NCI-H187 (cell line): Measurements from ENCODE around the gene TBXT.
"Not testable (repeated sequence)": the region's sequence is repeated elsewhere in the genome, so short reads cannot be mapped to it uniquely, and the experiment has no call there.

Source experiments
- DNase-seq, 2 experiments: peaks; one replicate each; lab custom pipeline; 2025; lab: John Stamatoyannopoulos, UW

TBXT gene, protein sequence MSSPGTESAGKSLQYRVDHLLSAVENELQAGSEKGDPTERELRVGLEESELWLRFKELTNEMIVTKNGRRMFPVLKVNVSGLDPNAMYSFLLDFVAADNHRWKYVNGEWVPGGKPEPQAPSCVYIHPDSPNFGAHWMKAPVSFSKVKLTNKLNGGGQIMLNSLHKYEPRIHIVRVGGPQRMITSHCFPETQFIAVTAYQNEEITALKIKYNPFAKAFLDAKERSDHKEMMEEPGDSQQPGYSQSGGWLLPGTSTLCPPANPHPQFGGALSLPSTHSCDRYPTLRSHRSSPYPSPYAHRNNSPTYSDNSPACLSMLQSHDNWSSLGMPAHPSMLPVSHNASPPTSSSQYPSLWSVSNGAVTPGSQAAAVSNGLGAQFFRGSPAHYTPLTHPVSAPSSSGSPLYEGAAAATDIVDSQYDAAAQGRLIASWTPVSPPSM

GRCh38 chr6:166167801-166168615, at the start of gene TBXT:
Gene TBXT, minus strand, starts transcription at chr6:166167851. Its CDS starts 260 bp downstream, at chr6:166167591.
- no peak for DNase-seq

DNA sequence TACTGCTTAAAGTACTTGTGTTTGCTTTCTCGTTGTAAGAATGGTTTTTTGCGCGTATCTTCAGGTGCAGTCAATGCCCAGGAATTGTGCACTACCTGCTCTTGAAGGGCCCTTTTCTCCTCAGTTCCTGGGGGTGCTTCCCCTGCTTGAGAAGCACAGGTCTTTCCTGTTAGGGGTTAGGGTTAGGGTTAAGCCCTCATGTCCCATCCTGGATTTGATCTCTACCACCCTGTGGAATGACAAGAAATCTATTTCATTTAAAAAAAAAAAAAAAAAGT, 39.6 kb upstream of the TBXT start:
- no peak for DNase-seq

DNA sequence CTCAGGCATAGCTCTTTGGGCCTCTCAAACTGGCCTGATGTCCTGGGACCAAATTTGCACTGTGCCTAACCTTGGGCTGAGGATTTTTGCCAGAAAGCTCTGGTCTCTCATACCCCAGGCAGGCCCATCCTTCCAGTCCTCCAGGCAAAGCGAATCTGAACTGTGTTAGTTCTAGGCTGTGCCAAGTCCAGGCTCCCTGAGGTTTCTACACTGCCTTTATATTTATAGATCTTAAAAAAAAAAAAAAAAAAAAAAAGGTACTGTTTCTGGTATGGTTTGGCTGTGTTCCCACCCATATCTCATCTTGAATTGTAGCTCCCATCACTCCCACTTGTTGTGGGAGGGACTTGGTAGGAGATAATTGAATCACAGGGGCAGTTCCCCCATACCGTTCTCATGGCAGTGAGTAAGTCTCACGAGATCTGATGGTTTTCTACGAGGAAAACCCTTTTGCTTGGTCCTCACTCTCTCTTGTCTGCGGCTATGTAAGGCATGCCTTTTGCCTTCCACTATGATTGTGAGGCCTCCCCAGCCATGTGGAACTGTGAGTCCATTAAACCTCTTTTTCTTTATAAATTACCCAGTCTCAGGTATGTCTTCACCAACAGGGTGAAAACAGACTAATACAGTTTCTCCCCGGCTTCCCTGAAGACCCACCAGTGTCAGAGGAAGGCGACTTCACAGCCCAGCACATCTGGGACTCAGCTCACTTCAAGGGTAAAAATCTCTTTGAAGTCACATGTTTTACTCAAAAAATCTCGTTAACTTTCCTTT, 39.0 kb upstream of the TBXT start:
- no peak for DNase-seq

GRCh38 chr6:166206066-166206465, 38.4 kb upstream of the TBXT start:
- no peak for DNase-seq

GRCh38 chr6:166204852-166205650, 37.4 kb upstream of the TBXT start:
- no peak for DNase-seq

GRCh38 chr6:166203641-166204222, 36.1 kb upstream of the TBXT start:
- DNase-seq: no peak

GRCh38 chr6:166203003-166203640, 35.5 kb upstream of the TBXT start:
- no peak for DNase-seq

GRCh38 chr6:166202321-166202733, 34.7 kb upstream of the TBXT start:
- DNase-seq: no peak

GRCh38 chr6:166201878-166202277, 34.2 kb upstream of the TBXT start:
- DNase-seq: no peak

DNA sequence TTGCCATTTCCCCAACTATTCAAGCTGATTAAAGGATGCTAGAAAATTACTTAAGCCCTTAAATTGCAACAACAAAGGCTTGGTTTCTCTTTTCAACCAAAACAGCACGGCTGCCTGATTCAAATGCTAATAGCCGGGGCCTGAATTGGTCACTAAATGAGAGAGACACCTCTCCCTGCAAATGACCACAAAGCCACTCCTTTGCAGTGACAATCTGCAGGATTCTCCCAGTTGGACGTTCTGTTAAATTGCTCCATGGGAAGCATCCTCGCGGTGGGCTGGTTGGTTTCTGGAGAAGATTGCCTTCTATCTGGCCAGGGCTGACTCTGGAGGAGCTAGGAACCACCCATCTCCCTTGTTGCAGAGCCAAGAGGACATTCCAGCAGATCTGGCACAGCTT, 29.7 kb upstream of the TBXT start:
- DNase-seq: no peak

DNA sequence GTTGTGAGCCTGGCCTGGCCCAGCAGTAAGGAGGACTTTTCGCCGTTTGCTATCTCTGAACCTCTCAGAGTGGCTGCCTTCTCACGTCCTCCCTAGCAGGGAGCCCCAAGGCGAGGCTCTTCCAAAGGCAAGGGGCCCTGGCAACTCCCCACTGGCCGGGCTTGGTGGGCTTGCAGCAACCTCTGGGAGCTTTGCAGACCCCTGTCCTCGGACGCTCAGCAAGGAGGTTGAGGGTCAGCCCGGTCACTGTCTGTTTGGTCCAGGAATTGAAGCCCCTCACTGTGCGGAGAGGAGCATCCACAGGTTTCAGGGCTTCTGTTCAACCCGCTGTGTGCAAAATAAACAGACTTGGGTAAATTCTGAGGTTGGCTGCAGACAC, 28.2 kb upstream of the TBXT start:
- DNase-seq: no peak

GRCh38 chr6:166194914-166195859, 27.5 kb upstream of the TBXT start:
- no peak for DNase-seq

DNA sequence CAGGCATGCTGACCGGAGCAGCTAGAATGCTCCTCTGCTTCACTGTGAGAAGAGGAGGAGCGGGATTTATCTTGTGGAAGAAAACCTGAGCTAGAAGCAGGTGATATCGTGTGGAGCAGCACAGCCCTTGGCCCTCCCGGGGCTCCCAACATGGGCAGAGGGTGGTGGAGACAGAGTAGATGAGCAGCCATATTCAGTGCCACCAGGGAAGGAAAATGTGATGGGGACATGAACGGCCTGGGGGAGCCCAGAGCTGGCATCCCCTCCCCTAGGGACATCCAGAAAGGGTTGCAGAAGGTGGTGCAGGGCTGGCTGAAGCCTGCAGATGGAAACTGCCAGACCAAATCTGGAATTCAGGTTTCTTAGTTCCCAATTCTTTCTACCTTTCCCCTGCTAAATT, 24.9 kb upstream of the TBXT start:
- DNase-seq: no peak

GRCh38 chr6:166192136-166192535, 24.5 kb upstream of the TBXT start:
- no peak for DNase-seq

GRCh38 chr6:166179704-166180103, 12.1 kb upstream of the TBXT start:
- no peak for DNase-seq

DNA sequence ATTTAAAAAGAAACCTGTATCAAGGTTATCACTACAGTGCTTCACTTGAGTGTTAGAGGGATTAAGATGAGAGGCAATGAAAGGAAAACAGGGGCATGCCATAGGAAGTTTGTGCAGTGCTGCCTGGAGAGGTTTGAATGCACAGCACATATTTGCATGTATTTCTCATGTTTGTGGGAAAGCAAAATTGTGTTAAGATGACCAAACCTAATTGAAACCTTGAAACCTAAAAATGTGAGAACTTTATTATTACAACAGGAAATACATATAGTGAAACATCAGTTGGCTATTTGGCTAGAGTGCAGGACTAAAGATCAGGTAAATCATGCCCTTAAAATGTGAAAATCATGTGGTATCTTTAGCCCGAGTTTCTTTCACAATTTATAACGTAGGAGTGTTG, 8.5 kb upstream of the TBXT start:
- DNase-seq: no peak

GRCh38 chr6:166175093-166175492, 7.4 kb upstream of the TBXT start:
- not testable (repeated sequence) for DNase-seq

GRCh38 chr6:166174031-166174430, 6.4 kb upstream of the TBXT start:
- no peak for DNase-seq

DNA sequence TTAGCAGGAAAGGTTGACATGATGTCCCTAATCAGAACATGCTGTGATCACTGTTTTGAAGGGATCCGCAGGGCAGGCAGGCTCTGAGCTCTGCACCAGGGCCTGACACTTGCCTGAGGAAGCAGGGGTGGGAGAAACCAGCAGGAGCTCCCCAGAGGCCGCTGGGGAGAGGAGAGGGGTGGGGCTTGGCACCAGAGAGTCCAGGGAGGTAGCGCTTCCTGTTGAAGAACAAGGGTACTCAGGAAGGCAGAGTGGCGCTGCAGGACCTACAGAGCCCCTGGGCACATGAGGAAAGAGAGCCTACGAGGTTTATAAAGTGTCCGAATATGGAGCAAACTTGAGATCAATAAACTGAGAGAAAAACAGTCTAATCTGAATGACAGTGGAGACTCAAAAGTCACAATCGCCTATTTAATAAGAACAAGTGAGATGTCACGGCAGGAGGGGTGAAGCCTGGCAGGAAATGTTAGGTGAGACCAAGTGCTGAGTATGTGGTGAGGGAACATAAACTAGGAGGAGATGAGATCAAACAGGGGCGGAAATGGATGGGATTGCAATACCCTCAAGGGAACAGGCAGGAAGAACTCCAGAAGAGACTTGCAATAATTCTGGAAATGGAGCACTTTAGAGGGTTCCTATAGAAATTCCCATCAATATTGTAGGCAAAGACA, 5.8 kb upstream of the TBXT start:
- DNase-seq: no peak
